ENCODE data around the gene PICALM.
"Not testable (repeated sequence)": the region's sequence is repeated elsewhere in the genome, so short reads cannot be mapped to it uniquely, and the experiment has no call there.

Gene PICALM

GRCh38 chr11:85989746-85990145 lies 79.1 kb downstream of the PICALM start:
- no peak for DNase-seq (ENCODE audit: low read depth in 3 of 3, low spot score in 1 of 3)

GRCh38 chr11:85988780-85989179 lies 80.1 kb downstream of the PICALM start:
- no peak for DNase-seq (ENCODE audit: low read depth in 3 of 3, low spot score in 1 of 3)

- no peak for DNase-seq (ENCODE audit: low read depth in 3 of 3, low spot score in 1 of 3)
Measured at GRCh38 chr11:85977751-85978160, 91.1 kb downstream of the PICALM start.

- DNase-seq (ENCODE audit: low read depth in 3 of 3, low spot score in 1 of 3): no peak
Measured at GRCh38 chr11:85976525-85976924, 92.4 kb downstream of the PICALM start.

GRCh38 chr11:85974122-85974521 lies 94.8 kb downstream of the PICALM start:
- no peak for DNase-seq (ENCODE audit: low read depth in 3 of 3, low spot score in 1 of 3)

DNA sequence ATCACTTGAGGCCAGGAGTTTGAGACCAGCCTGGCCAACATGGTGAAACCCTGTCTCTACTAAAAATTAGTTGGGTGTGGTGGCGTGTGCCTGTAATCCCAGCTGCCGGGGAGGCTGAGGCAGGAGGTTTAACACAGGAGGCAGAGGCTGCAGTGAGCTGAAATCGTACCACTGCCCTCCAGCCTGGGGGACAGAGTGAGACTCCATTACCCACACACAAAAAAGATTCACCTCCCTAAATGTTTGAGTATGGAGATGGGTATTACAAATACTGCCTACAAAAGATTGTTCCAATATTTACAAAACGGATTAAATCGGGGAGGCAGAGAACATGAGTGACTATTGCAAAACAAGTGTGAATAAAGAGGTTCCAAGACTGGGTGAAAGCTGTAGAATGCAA lies 98.3 kb downstream of the PICALM start:
- DNase-seq (ENCODE audit: low read depth in 3 of 3, low spot score in 1 of 3): no peak

- DNase-seq (ENCODE audit: low read depth in 3 of 3, low spot score in 1 of 3): no peak
Measured at GRCh38 chr11:85967457-85967856, 101.4 kb downstream of the PICALM start.

DNA sequence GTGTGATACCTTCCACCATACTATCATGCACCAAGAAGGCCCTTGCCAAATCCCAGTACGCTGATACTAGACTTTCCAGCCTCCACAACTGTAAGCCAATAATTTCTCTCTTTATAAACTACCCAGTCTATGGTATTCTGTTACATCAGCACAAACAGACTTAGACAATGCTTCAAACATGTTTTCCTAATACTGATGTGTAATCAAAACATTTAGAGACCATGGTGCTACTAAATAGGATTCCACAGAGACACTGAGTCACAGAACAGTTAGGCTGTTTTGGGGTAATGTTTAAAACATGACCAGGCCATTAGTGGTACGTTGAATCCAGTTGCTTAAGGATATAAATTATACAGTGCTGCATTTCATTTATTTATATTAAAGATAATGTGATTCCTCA lies 103.7 kb downstream of the PICALM start:
- DNase-seq (ENCODE audit: low read depth in 3 of 3, low spot score in 1 of 3): no peak

- DNase-seq (ENCODE audit: low read depth in 3 of 3, low spot score in 1 of 3): no peak
Measured at GRCh38 chr11:85961930-85962363, 106.9 kb downstream of the PICALM start.

GRCh38 chr11:85961130-85961529 lies 107.8 kb downstream of the PICALM start:
- no peak for DNase-seq (ENCODE audit: low read depth in 3 of 3, low spot score in 1 of 3)

- no peak for DNase-seq (ENCODE audit: low read depth in 3 of 3, low spot score in 1 of 3)
Measured at GRCh38 chr11:85960678-85961077, 108.2 kb downstream of the PICALM start.

- DNase-seq (ENCODE audit: low read depth in 3 of 3, low spot score in 1 of 3): no peak
Measured at GRCh38 chr11:85955531-85955930, 113.4 kb downstream of the PICALM start.

- no peak for DNase-seq (ENCODE audit: low read depth in 3 of 3, low spot score in 1 of 3)
Measured at GRCh38 chr11:85953491-85954143, 115.3 kb downstream of the PICALM start.

DNA sequence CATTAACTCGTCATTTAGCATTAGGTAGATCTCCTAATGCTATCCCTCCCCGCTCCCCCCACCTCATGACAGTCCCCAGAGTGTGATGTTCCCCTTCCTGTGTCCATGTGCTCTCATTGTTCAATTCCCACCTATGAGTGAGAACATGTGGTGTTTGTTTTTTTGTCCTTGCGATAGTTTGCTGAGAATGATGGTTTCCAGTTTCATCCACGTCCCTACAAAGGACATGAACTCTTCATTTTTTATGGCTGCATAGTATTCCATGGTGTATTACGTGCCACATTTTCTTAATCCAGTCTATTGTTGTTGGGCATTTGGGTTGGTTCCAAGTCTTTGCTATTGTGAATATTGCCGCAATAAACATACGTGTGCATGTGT lies 116.8 kb downstream of the PICALM start:
- not testable (repeated sequence) for DNase-seq (ENCODE audit: low read depth in 3 of 3, low spot score in 1 of 3)

GRCh38 chr11:85951428-85952107 lies 117.3 kb downstream of the PICALM start:
- no peak for DNase-seq (ENCODE audit: low read depth in 3 of 3, low spot score in 1 of 3)

- no peak for DNase-seq (ENCODE audit: low read depth in 3 of 3, low spot score in 1 of 3)
Measured at GRCh38 chr11:85951049-85951405, 117.9 kb downstream of the PICALM start.

DNA sequence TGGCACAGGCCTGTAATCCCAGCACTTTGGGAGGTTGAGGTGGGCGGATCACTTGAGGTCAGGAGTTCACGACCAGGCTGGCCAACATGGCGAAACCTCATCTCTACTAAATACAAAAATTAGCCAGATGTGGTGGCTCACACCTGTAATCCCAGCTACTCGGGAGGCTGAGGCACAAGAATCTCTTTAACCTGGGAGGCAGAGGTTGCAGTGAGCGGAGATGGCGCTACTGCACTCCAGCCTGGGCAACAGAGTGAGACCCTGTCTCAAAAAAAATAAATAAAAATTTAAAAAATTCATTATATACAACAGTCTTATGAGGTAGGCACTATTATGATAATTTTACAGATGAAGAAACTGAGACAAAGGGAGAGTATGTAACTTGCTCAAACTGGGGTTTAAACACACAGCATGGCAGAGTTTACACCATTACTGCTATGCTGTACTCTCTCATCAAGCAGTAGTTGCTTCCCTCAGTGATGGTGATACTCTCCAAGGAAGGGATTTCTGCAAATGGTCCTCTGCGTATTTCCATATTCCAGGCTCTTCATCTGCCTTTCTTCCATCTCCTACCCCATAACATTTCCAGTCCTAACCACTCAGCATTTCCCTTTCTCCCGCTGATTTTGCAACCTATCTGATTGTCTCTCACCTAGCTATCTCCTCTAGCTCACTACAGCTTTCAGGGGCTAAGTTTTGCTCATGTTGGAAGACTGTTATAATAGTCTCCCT lies 118.4 kb downstream of the PICALM start:
- no peak for DNase-seq (ENCODE audit: low read depth in 3 of 3, low spot score in 1 of 3)

DNA sequence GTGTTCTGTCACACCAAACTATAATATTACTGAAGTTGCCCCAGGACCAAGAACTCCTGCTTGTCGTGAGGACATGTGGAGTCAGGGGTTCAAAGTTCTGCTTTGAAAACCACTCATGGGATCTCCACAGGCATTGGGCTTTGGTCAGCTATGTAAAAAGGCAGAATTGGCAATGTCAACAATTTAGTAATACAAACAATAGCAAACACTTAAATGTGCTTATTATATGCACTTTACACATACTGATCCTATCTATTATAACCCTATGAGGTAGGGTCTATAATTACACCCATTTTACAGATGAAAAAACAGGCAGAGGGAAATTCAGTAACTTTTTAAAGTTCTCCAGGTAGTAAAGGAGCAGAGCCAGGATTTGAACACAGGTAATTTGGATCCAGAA lies 119.1 kb downstream of the PICALM start:
- no peak for DNase-seq (ENCODE audit: low read depth in 3 of 3, low spot score in 1 of 3)

DNA sequence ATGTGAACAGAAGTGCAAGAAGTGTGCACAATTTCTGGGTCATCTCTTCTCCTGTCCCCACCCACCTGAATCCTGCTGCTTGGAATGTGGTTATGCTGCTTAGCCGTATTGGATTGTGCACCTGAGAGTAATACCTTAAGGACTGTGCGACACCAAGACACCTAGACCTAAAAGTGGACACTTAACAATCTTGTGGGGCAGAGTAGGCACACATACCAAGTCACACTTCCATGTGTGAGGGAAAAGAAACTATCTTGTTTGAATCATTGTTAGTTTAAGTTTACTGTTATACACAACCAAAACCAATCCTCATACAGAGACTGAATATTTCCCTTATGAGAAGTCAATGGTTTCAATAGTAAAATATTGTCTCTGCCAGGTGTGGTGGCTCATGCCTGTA lies 120.0 kb downstream of the PICALM start:
- no peak for DNase-seq (ENCODE audit: low read depth in 3 of 3, low spot score in 1 of 3)

GRCh38 chr11:85947431-85948272 lies 121.2 kb downstream of the PICALM start:
- DNase-seq (ENCODE audit: low read depth in 3 of 3, low spot score in 1 of 3): no peak

- no peak for DNase-seq (ENCODE audit: low read depth in 3 of 3, low spot score in 1 of 3)
Measured at GRCh38 chr11:85946221-85946620, 122.7 kb downstream of the PICALM start.
